ENCODE measurements around the gene VTN.
A peak's percentile ranks its signal among the peaks of the same experiment; 100 is the strongest.

The VTN gene

GRCh38 chr17:28368306-28368831 is 1.7 kb downstream of the VTN start:
- DNase-seq (ENCODE audit: low read depth) = no peak

GRCh38 chr17:28367641-28368305 is 2.3 kb downstream of the VTN start:
- DNase-seq (ENCODE audit: low read depth) = no peak

GRCh38 chr17:28366605-28367004 is 3.5 kb downstream of the VTN start:
- no peak for DNase-seq (ENCODE audit: low read depth)

GRCh38 chr17:28365487-28365886 is 4.6 kb downstream of the VTN start:
- no peak for DNase-seq (ENCODE audit: low read depth)

- DNase-seq (ENCODE audit: low read depth) = no peak
These were observed 5.3 kb downstream of the VTN start, which contains the start of gene SEBOX for GRCh38 chr17:28364665-28365363. Gene SEBOX (minus strand): TSS chr17:28365199. CDS start chr17:28365151, 48 bp downstream.

- DNase-seq (ENCODE audit: low read depth) = no peak
These were observed 6.1 kb downstream of the VTN start for GRCh38 chr17:28363776-28364650.

GRCh38 chr17:28363186-28363585 is 6.9 kb downstream of the VTN start:
- DNase-seq (ENCODE audit: low read depth) = no peak

GRCh38 chr17:28357901-28358197 is 12.3 kb downstream of the VTN start:
- no peak for DNase-seq (ENCODE audit: low read depth)

GRCh38 chr17:28357061-28357900 is 12.8 kb downstream of the VTN start, which contains the start of gene POLDIP2:
Gene POLDIP2 (minus strand): TSS chr17:28357527. CDS start chr17:28357448, 79 bp downstream.
- peak; percentile 96 for DNase-seq (ENCODE audit: low read depth)

GRCh38 chr17:28350271-28350670 is 19.8 kb downstream of the VTN start:
- no peak for DNase-seq (ENCODE audit: low read depth)

- DNase-seq (ENCODE audit: low read depth) = no peak
These were observed 21.1 kb downstream of the VTN start for GRCh38 chr17:28348979-28349378.

GRCh38 chr17:28347261-28347891 is 22.7 kb downstream of the VTN start:
- DNase-seq (ENCODE audit: low read depth) = peak; percentile 89

GRCh38 chr17:28346746-28347246 is 23.3 kb downstream of the VTN start:
- DNase-seq (ENCODE audit: low read depth) = no peak

GRCh38 chr17:28346199-28346580 is 23.9 kb downstream of the VTN start:
- DNase-seq (ENCODE audit: low read depth) = no peak

GRCh38 chr17:28345419-28346198 is 24.5 kb downstream of the VTN start:
- DNase-seq (ENCODE audit: low read depth) = no peak

GRCh38 chr17:28344435-28344901 is 25.6 kb downstream of the VTN start:
- no peak for DNase-seq (ENCODE audit: low read depth)

GRCh38 chr17:28344011-28344410 is 26.1 kb downstream of the VTN start:
- DNase-seq (ENCODE audit: low read depth) = no peak

GRCh38 chr17:28343491-28343932 is 26.6 kb downstream of the VTN start:
- DNase-seq (ENCODE audit: low read depth) = no peak

GRCh38 chr17:28342313-28342712 is 27.8 kb downstream of the VTN start:
- no peak for DNase-seq (ENCODE audit: low read depth)

- no peak for DNase-seq (ENCODE audit: low read depth)
These were observed 28.6 kb downstream of the VTN start for GRCh38 chr17:28341516-28341915.
